Iris pigment epithelial cell (primary cell): ENCODE results near the gene CRY1.
"Not testable (repeated sequence)": the region's sequence is repeated elsewhere in the genome, so short reads cannot be mapped to it uniquely, and the experiment has no call there.

Experiments used
- DNase-seq: peaks from one replicate; pipeline ENCODE4 v3.0.0-alpha.2; 2011; ENCODE audit warnings: low read depth

Gene CRY1

GRCh38 chr12:107064687-107065086, 28.7 kb downstream of the CRY1 start:
- DNase-seq: no peak

GRCh38 chr12:107064243-107064642, 29.1 kb downstream of the CRY1 start:
- DNase-seq: no peak

- no peak for DNase-seq
Observed at GRCh38 chr12:107058190-107058589, 35.2 kb downstream of the CRY1 start.

GRCh38 chr12:107057071-107057834, 36.1 kb downstream of the CRY1 start:
- peak; percentile 45 for DNase-seq

- no peak for DNase-seq
Observed at GRCh38 chr12:107053709-107054108, 39.6 kb downstream of the CRY1 start.

- no peak for DNase-seq
Observed at GRCh38 chr12:107045186-107045585, 48.2 kb downstream of the CRY1 start.

GRCh38 chr12:107042801-107043200, 50.5 kb downstream of the CRY1 start:
- no peak for DNase-seq

GRCh38 chr12:107035733-107036132, 57.6 kb downstream of the CRY1 start:
- no peak for DNase-seq

GRCh38 chr12:107033758-107034739, 59.3 kb downstream of the CRY1 start:
- peak; percentile 53 for DNase-seq

GRCh38 chr12:107032266-107032665, 61.1 kb downstream of the CRY1 start:
- no peak for DNase-seq

- DNase-seq: no peak
Observed at GRCh38 chr12:107031061-107031460, 62.3 kb downstream of the CRY1 start.

GRCh38 chr12:107029081-107029480, 64.3 kb downstream of the CRY1 start:
- no peak for DNase-seq

- peak; percentile 98 for DNase-seq
Observed at GRCh38 chr12:107027636-107028053, 65.7 kb downstream of the CRY1 start.

- DNase-seq: peak; percentile 10
Observed at GRCh38 chr12:107026806-107027635, 66.3 kb downstream of the CRY1 start.

GRCh38 chr12:107026356-107026755, 67.0 kb downstream of the CRY1 start:
- not testable (repeated sequence) for DNase-seq

GRCh38 chr12:107025671-107026070, 67.7 kb downstream of the CRY1 start:
- DNase-seq: no peak

GRCh38 chr12:107019546-107019945, 73.8 kb downstream of the CRY1 start:
- DNase-seq: no peak

- DNase-seq: no peak
Observed at GRCh38 chr12:107017042-107017441, 76.3 kb downstream of the CRY1 start.

GRCh38 chr12:107014055-107014454, 79.3 kb downstream of the CRY1 start:
- no peak for DNase-seq

GRCh38 chr12:107012736-107013425, 80.5 kb downstream of the CRY1 start:
- no peak for DNase-seq

- no peak for DNase-seq
Observed at GRCh38 chr12:107011519-107011918, 81.8 kb downstream of the CRY1 start.
